Body of pancreas (tissue), 4 donors: ENCODE results near the gene USP17L18.
"Not testable (repeated sequence)": the region's sequence is repeated elsewhere in the genome, so short reads cannot be mapped to it uniquely, and the experiment has no call there.

Experiments used
- CTCF ChIP-seq, 7 experiments: fragments of 450-650 bp in 4 of 7; fragments of 200-600 bp in 3 of 7; sonication (generic) in 3 of 7; IDR thresholded peaks; one replicate each; pipeline ENCODE4 v1.5.1; 2016 to 2019; ENCODE audit warnings: antibody characterized with exemption in 7 of 7
- POLR2A ChIP-seq, 3 donors: fragments of 450-650 bp; IDR thresholded peaks; one replicate each; pipeline ENCODE4 v1.6.1; 2016; ENCODE audit warnings: antibody characterized with exemption in 3 of 3, mild to moderate bottlenecking in 2 of 3

GRCh38 chr4:9257824-9258223 is 9.4 kb downstream of the USP17L18 start, which contains the start of gene USP17L20:
- TF ChIP-seq POLR2A, CTCF (IDR thresholded peaks at IDR 0.05): not testable (repeated sequence)
